OCI-M2 (cell line): ENCODE data around the gene C2CD3.

ENCODE experiments used
- DNase-seq: peaks from one replicate; lab custom pipeline; 2025; ENCODE audit not compliant: unreplicated experiment; lab: John Stamatoyannopoulos, UW

The C2CD3 gene, protein sequence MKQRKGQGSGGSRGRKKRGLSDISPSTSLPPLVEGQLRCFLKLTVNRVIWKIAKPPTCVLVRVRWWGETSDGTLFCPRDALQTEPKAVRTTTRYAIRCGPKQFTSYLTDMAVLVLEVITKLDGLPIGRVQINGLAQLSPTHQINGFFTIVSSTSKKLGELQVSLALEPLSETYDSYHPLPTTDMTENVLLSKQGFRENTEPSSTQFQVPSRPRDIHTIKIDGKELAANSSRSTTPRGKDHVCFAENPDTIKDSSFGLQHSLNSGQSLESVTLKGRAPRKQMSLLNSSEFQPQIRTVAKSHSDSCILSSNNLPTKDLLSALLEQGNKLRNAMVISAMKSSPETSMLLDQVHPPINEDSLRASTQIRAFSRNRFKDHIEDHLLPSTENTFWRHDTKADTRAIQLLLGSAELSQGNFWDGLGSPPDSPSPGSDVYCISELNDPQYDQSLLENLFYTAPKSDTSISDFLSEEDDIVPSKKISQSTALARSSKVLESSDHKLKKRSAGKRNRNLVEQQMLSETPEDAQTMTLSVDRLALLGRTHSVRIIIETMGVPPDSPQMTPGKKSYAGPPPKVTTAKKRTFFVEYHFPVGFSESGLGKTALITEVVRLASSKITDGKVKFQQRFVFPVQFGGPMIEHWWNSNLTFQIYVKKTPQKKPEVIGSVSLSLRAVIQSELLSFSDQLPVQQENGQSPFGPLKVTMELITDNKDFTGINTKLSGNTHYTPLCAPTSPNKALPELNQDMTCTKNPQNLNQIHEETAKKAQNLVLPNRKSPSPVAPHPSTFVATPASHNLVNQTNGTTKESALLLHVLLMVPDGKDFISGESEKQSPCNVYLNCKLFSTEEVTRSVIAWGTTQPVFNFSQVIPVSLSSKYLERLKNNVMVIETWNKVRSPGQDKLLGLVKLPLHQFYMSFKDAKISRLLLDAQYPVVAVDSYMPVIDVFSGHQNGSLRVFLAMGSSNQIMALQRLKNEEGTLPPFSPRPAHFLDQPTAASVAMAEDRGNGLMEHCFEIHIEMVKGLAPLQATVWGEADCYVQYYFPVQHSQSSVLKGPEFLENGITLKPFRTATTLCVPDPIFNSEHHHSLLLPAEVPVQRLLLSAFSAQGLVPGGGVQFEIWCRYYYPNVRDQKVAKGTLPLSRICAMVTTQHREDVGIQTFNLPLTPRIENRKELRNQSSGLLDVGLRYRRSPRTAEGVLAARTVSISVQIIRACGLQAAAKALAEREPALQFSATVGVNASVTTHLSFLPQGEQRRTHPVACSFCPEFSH (N-terminal part only)

DNA sequence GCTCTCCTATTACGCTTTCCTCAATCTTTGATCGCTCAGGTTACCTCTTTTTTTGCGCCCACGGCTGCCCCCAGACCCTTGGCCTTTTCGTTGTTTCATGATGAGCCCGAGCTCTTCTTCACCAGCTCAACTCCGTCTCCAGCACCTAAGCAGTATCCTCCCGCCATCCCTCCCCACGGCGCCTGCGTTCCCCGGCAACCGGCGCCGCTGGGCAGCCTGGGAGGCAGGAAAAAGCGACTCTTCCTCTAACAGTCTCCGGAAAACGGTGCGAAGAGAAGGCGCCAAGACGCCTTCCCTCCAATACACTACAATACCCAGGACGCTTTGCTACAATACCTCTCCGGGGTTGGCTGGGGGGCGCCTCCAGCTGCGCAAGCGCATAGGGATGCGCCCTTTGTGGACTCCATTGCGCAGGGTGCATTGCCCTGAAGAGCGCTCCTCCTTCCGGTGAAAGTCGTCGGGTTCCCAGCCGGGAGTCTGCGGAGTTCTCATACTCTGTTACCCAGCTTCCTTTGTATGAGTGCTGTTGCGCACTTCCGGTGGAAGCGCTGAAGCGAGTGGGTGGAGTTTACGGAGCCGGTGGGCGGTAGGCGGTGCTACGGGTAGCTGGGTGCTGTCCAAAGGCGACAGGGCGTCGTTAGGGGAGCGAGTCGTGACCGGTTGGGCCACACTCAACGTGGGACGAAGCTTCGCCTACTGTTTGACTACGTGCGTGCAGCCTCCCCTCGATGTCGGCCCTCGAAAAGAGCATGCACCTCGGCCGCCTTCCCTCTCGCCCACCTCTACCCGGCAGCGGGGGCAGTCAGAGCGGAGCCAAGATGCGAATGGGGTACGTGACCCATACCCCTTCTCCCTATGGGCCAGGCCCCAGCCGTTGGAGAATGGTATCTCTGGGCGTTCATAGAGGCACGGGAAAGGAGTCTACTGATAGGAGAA lies at the start of gene C2CD3, which contains the start of gene PPME1:
Gene C2CD3 (minus strand): TSS at position 309 of the 936 bp plus-strand sequence. CDS start 210 bp downstream, at position 99.
Gene PPME1 (plus strand): TSS at position 596 of the 936 bp plus-strand sequence. CDS start 133 bp downstream, at position 729.
- peak; percentile 82 for DNase-seq

DNA sequence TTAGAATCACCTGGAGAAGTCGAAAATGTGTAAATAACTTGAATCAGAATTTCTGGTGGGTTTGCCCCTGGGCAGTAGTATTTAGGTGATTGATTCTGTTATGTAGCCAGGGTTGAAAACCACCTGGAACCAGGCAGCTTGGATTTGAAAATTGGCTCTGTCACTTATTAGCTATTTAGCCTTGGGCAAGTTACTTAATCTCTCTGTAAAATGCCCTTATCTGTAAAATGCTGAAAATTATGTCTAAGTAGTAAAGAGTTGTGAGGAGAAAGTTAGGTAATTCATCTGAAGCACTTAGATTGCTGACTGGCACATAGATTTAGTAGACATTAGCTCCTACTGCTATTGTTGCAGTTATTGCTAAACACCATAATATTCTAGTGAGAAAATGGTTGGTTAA lies 49.6 kb upstream of the C2CD3 start:
- no peak for DNase-seq

DNA sequence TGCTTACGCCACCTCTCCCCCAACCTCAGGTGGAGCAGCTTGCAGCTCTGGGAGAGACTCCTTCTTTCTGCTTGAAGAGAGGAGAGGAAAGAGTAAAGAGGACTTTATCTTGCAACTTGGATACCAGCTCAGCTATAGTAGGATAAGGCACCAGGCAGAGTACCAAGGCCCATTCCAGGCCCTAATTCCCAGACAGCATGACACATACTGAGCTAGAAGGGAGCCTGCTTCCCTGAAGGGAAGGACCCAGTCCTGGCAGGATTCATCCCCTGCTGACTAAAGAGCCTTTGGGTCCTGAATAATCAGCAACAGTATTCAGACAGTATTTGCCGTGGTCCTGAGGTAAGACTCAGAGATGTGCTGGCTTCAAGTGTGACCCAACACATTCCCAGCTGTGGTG lies 41.7 kb upstream of the C2CD3 start:
- no peak for DNase-seq

DNA sequence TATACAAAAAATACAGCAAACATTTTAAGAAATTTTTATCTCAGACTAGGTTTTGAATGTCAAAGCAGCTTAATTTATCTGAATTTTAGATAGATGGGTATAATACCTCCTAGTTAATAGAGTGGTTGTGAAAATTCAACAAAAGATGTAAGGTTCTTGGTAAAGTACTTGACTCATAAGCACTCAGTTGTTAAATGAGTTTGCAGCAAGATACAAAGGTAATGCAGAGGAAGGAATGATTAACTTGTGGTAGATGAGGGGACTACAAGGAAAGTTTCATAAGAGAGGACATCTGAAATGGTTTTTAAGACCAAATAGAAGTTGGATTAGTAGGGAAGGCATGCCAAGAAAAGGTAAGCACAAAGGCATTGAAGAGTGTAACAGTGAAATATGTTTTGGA lies 37.7 kb upstream of the C2CD3 start:
- DNase-seq = no peak

DNA sequence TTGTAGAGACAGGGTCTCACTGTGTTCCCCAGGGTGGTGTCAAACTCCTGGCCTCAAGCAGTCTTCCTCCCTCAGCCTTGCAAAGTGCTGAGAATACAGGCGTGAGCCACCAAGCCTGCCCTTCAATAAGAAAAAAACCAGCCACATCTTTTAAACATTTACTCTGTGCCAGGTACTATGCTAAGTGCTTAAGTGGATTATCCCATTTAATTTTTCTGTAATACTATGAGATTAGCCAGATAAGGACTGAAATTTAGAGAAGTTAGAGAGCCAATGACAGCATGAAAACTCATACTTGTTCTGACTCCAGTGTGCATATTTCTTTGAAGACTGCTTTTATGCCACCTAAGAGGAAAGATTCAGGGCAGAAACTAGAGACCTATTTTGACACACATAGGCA lies 35.9 kb upstream of the C2CD3 start:
- no peak for DNase-seq

DNA sequence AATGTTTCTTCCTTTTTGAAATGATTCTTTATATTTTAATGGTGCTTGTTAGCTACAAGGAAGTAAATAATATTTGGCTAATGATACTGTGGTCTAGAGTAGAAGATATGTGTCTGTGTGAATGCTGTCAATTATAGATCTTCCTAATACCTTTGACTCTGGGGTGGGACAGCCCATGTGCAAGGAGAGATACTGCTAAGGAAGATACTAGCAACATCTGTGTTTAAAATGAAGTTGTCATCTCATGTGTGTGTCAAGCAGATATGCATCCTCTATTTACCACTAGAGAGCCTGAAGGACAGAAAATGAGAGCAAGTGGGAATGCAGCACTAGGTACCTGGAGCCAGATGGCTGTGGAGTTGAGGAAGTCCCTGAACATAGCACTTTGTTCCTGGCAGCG lies 34.4 kb upstream of the C2CD3 start:
- no peak for DNase-seq

DNA sequence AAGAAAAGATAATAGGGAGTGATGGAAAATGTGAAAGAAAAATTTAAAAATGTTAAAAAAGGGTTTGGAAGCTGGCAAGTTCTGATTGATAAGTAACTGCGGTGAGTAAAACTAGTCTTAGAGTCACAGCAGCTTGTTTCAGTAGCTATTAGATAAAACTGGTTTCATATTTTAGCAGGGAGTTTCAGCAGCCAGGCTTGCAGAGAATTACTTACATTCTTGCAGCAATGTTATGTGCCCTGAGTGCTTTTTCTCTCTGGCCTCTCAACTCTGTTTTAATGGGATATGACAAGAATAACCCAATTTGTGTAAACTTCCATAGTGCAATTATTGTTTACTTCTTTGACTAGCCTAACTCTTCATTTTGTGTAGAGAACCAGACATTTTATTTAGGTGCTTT lies 33.9 kb upstream of the C2CD3 start:
- no peak for DNase-seq

DNA sequence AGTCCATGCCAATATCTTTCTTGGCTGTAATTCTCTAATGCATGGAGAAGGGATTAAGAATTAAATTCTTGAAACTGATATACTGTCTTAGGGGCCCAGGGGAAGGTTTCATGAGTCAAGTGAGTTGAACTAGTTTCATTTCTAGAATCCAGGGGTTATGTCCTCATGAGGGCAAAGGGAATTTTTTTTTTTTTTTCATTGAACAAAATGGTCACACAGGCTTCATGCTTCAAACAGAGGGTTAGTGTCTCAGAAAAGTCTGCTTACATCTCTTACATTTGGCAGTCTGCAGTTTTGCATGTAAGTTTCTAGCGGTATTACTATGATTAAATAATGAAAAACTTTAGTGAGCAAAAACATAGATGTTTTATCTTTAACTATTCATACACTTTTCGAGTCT lies 33.2 kb upstream of the C2CD3 start:
- DNase-seq = no peak

DNA sequence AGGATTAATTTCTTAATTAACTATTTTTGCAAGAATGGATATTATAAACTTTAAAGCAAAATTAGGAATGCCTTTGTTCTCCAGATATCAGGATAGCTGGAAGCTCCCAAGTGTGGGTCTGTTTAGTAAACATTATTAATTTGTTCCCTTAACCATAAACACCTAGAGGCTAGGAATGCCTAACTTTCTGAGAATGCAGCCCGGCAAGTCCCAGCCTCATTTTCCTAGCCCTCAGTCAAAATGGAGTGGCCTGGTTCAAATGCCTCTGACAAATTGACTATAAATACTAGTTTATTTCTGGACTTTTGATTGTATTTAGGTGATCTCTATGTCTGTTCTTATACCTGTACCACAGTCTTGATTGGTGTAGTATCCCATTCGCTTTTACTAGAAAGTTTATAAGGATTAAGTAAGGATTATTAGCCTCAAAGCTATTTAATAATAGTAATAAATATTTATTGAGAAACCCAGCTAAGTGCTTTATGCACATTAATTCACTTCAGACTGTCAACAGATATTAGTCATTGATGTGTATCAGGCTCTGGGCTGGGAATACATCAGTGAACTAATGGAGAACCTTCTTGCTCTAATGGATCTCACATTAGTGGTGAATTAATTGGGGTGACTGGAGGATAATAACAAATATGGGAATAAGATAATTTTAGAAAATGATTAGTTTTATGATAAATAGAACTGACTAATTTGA lies 26.1 kb upstream of the C2CD3 start:
- no peak for DNase-seq

DNA sequence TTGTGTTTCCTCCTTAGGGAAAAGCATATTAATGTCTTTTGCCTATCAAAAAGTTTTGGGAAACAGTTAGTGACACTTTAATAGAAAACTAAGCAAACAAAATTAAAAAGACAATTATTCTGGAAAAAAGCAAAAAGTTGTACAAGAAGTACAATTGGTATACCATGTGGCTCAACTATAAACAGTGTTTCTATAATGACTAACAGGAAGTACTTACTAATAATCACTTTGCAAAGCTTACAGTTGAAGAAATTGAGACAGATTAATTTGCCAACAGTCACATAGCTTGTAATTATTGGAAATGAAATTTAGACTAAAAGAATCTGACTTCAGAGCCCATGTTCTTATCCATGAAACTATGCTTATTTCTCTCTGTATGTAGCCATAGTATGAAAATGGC lies 25.0 kb upstream of the C2CD3 start:
- DNase-seq = no peak

DNA sequence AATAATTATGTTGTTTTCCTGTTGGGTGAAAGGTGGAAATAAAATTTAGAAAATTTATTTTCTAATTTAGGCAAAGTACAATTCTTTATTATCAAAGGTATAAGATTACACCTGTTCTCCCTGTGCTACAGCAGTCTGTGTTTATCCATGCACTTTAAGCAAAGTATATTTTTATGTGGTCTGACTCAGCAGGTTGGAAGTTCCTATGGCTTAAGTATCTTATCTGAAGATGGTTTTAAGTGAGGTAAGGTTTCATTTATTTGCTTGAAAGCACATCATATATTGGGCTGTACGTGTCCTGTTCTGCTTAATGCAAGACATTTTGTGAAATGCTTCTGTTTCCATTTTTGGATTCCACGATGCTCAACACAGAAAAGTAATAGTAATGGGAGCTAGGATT lies 14.9 kb upstream of the C2CD3 start:
- no peak for DNase-seq

DNA sequence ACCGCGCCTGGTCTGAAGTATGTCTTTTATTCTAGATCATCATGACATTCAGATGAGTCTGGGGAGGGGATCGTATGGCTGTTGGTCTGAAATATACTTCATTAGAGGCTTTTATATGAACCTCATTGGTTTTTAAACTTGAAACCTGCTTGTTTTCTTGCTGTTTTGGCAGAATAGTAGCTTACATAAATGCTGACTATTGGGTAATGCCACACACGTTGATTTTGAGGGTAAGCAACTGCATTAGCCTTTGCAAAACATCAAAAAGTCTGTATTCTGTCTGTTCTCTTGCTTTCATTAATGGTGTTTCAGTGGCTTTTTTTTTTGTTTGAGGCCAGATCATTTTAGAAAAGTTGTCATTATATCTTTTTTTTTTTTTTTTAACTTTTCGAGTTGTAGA lies 14.5 kb upstream of the C2CD3 start:
- no peak for DNase-seq

DNA sequence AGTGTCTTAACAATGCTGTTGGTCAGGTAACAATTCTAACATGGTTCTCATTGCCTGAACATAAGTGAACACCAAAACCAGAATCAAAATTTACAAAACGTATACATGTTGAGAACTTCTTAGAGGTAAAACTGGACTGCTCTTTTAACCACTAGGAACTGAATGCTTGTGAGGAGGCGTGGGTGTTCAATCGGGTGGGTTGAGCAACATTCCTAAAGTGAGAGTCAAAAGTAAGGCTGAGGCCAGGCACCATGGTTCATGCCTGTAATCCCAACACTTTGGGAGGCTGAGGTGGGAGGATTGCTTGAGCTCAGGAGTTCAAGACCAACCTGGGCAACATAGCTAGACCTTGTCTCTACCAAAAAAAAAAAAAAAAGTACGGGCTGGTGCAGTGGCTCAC lies 11.8 kb upstream of the C2CD3 start:
- DNase-seq = no peak

DNA sequence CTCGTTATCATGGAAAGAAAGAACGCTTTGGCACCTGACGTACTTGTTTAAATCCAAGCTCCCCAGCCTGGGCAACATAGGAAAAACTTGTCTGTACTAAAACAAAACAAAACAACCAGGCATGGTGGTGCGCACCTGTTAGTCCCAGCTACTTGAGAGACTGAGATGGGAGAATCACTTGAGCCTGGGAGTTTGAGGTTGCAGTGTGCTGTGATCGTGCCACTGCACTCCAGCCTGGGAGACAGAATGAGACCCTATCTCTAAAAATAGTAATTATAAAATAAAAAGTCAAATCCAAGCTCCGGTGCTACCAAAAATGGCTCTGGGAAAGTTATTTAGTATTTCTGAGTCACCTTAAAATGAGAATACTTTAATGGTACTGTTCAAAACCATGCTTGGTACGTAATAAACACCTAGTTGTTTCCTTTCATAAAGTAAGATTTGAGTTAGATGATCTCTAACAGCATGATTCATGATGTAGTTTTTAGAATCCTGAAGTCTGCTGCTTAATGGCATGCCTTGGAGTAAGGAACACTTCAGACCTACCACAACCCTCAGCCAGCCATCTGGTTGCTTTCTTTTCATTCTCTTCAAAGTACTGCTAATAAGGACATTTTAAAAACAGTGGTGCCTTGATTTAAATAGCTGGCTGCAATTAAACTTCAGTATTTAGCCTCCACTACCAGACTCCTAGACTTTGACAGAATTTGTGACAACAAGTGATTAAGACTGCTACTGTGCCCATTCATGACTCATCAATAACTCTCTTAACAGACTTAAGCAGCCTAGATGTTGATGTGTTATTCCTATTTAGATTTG lies 8.6 kb upstream of the C2CD3 start:
- DNase-seq = no peak

DNA sequence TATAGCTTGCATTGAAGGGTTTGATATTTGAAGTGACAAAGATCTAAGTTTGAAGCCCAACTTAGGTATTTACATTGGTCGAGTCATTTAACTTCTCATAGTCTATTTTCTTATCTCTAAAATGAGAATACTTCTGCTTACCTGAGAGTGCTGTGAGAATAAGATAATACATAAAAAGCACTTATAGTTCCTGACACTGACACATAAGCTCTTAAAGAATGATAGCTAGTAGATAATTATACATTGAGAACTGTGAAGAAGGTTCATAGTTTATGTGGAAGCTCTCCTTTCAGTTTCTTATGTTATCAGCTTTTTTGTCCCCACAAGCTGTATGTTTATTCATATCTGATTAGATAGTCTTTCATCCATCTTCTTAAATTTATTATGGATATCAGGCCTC lies 5.1 kb upstream of the C2CD3 start:
- DNase-seq = no peak

DNA sequence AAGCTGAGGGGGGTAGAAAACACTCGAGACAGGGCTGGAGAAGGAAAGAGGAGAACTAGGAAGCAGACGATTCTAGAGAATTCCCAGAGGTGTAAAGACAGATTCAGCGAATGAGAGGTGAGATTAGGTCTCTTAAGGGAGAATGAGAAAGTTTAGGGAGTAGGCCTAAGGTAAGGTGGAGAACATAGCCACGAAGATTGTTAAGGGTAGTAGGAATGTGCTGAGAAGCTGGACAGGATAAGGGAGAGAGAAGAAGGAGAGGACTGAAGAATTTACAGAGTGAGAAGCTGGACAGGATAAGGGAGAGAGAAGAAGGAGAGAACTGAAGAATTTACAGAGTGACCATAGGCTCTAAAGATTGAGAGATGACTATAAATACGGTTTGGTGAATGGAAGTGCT lies 1.2 kb upstream of the C2CD3 start:
- DNase-seq = no peak

DNA sequence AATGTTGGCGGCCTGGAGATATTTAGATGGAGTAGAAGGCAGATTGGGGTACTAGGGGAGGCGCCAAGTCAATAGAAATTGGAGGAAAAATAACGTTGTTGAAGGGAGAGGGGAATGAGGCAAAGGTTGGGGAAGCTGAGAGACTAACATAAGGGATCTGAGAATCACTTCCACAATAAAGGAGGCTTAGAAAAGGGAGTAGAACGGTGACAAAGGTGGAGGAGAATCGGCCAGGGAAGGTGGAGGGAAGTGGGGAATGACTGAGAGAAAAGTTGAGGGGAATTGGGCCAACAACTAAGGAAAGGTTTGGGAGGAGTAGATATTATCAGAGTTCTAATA lies 797 bp upstream of the C2CD3 start:
- no peak for DNase-seq

DNA sequence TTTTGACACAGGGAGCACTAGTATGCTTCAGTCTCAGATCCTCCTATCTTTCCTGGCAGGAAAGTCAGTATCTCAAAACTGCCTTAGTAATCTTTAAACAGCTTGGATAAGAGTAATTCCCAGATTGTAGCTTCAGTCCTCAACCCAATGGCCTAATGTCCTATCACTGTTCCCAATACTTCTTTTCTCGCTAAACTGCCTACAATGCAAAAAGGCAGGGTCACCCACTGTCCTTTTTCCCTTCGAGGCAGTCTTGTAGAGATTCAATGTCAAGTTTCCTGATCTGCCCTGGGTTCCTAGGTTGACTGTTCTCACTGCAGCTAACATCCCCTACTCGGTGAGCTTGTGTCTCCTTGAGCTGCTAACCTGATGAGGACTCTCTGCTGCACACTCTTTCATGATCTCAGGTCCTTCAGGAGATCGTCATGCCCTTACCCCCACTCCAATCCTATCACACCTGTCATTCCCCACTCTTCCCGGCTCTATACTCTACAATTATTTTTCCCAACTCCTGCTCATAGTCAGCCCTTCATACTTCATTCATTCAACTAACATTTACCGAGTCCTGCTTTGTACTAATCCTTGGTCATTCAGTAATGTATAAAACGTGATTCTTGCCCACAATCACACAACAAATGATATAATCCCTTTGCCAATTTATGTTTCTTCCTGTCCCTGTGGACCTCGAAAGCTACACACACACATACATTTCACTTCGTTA lies 904 bp downstream of the C2CD3 start:
- DNase-seq = no peak
